Measurements from ENCODE around the gene FAM81B.
"Not testable (repeated sequence)": the region's sequence is repeated elsewhere in the genome, so short reads cannot be mapped to it uniquely, and the experiment has no call there.

The FAM81B gene, protein sequence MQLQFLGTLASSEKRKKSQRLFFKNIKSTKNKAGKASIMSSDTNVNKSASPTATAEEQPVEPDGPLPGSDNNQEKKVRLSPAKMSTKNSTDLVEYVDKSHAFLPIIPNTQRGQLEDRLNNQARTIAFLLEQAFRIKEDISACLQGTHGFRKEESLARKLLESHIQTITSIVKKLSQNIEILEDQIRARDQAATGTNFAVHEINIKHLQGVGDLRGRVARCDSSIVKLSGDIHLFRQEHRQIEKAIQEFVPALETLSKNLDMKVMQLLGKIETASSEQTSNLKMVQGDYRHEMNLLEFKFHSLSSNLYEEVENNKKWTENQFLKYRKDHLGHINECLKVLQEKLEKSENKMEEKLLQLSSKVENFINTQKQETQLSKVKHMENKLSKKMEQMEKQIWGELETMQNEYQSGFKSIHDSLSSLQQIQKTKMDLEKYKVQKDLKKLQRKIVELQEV

DNA sequence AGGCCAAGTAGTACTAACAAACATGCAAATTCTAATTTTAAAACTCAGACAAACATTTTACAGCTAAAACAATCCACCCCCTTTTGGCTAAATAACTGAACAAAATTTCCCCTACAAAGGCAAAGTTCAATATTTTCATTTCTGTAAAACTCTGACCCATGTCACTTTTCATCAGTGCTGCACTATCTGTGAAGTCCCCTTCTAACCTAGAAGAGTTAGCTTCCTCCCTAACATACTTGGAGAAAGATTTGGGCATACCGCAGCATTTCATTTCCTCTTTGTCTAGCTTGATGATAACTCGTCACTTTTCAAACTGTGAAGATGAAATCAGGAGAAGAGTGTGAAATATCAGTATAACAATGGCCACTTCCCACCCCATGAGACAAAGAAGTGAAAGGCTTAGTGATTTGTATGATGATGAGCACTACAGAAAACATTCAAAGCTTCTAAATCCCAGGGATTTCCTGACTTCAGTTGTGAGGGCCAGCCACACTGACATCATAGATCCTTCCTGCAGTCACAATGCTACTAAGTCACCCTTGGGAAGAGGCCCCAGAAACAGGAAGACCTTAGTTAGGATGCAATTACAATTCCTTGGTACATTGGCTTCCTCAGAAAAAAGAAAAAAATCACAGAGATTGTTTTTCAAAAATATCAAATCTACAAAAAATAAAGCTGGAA lies at the start of gene FAM81B:
Gene FAM81B, plus strand, starts transcription at position 555 of the 681 bp plus-strand sequence. Its CDS starts 24 bp downstream, at position 579.
- no peak for DNase-seq (ENCODE audit: low read depth)

DNA sequence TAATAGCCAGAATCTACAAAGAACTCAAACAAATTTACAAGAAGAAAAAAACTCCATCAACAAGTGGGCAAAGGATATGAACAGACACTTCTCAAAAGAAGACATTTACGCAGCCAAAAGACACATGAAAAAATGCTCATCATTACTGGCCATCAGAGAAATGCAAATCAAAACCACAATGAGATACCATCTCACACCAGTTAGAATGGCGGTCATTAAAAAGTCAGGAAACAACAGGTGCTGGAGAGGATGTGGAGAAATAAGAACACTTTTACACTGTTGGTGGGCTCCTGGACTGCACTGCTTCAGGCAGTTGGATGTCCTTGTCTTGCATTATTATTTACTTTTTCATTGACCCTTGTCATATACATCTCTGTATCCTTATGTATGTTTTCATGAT lies 49.7 kb upstream of the FAM81B start:
- not testable (repeated sequence) for DNase-seq (ENCODE audit: low read depth)

DNA sequence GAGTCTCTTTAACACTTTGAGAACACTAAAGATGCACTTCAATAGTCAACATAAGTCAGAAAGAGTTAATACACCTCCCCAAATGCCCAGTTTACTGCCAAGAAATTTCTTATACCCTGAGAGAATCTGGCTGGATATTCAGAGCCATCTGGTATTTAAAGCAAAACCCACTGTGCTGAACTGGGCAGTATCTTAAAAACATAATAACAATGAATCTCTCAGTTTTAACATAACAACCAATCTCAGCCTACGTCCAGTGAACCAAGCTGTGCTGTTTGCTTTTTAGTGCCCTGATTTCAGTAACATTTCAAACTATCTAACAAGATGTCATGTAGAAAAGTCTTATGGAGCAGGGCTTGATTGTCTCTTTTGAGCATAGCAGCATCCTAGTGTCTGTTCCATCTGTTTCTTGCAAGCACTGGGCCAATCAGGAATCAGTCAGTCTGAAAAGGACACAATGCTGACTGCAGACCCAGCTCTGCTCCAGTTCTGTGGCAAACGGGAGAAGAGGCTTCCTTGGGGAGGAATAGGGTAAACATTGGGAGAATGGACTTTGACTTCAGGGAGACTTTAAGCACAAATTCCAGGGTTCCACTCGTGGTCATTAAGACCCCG lies 43.6 kb upstream of the FAM81B start:
- DNase-seq (ENCODE audit: low read depth), result no peak

DNA sequence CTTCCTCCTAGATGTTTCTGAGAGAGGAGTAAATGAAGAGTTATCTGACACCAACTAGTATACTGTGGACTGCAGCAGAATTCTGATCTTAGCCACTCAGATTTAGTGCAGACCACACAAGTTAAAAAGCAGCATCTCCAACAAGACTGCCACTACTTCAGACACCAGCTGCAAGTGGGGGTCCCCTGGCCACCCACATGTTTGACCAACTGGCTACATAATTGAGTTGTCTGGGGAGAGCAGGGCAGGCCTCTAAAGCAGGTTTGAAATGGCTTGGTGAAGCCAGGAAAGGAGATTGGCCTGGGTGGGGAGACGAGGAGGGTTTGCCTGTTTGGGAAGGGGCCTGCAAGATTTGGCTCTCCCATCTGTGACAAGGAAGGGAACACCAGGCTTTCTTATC lies 40.5 kb upstream of the FAM81B start:
- DNase-seq (ENCODE audit: low read depth), result no peak

DNA sequence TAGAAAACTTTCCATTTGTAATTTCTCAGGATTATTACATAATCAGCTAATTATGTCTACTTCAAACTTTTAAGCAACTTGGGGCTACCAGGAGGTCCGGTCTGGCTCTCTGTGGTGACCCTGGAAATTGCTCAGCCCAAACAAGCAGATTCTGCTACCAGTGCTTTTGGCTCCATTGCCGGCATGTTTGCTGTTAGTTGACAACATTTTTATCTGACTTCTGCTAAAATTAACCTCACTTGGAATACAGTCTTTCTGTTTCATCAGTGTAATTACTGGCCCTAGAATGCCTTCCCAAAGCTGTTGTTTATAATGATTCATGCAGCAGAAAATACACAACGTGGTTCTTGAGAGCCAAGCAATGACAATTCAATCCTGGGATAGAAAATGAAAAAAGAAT lies 38.5 kb upstream of the FAM81B start:
- no peak for DNase-seq (ENCODE audit: low read depth)

DNA sequence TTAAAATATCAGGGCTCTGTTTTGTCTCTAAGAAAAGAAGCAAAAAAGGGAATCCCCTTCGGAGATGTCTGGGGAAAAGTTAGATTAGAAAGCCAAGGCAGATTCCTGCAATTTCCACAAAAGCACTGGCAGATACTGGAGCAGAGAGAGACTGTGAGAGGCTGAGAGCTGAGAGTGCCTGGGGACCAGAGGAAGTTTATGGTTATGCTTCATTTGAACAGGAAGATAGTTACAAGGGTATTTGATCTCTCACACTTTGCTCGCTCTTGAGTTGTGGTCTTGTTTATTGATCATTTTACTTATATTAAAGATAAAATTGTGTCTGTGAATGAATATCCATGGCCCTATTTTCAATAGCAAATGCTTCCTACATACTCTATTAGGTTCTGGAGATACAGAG lies 32.8 kb upstream of the FAM81B start:
- no peak for DNase-seq (ENCODE audit: low read depth)

DNA sequence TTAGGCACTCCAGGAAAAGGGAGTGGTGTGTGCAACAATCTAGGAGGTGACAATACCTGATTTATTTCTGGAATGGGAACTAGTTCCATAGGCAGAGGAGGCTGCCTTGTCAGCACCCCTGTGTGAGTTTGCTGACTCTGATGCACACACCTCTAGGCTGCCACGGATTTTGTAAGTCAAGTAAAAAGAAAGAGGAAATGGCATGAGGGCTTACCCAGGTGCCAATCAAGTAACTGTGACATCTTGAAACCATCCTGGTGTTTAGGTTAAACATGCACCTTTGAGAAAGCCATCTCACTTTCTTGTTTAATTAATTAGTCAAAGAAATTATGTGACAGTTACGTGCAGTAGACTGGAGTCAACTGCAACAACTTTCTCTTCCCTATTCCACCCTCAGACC lies 32.3 kb upstream of the FAM81B start:
- no peak for DNase-seq (ENCODE audit: low read depth)

DNA sequence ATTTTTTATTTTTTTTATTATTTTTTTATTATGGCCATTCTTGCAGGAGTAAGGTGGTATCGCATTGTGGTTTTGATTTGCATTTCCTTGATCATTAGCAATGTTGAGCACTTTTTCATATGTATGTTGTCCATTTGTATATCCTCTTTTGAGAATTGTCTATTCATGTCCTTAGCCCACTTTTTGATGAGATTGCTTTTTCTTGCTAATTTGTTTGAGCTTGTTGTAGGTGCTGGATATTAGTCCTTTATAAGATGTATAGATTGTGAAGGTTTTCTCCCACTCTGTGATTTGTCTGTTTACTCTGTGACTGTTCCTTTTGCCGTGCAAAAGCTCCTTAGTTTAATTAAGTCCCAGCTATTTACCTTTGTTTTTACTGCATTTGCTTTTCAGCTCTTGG lies 30.5 kb upstream of the FAM81B start:
- DNase-seq (ENCODE audit: low read depth), result not testable (repeated sequence)

DNA sequence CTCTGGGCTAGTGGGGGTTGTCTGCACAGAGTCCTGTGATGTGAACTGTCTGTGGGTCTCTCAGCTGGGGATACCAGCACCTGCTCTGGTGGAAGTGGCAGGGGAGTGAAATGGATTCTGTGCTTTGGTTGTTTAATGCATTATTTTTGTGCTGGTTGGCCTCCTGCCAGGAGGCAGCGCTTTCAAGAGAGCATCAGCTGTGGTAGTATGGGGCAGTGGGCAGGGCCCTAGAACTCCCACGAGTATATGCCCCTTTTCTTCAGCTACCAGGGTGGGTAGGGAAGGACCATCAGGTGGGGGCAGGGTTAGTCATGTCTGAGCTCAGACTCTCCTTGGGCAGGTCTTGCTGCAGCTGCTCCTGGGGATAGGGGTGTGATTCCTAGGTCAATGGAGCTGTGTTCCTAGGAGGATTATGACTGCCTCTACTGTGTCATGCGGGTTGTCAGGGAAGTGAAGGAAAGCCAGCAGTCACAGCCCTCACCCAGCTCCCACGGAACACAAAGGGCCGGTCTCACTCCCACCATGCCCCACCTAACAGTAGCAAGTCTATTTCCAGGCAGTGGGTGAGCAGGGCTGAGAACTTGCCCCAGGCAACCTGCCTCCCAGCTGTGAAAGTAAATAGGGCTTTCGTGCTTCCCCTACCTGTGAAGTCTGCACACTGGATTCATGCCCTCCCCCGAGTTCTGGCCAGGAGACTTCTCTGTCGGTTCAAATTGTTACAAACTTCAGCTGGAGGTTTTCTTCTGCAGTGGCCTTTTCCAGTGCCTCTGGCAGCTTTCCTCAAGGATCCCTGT lies 25.7 kb upstream of the FAM81B start:
- DNase-seq (ENCODE audit: low read depth), result no peak

DNA sequence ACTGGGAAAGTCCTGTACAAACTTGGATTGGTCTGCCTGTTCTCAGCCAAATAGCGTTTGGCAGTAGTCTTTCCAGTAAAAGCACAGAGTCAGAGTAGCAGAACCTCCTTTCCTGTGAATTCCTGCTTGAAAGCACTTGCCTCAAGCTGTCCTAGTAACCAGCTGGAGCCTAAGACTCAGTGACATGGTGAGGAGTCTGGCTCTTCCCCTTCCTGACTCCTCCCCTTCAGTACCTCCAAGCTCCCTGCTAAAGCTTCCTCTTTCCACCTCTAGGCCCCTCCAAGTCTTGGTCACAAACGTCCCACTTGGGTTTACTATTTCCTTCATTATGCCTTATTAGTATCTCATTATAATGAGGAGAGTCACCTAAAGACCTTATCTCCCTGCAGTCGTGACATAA lies 21.4 kb upstream of the FAM81B start:
- DNase-seq (ENCODE audit: low read depth), result no peak

DNA sequence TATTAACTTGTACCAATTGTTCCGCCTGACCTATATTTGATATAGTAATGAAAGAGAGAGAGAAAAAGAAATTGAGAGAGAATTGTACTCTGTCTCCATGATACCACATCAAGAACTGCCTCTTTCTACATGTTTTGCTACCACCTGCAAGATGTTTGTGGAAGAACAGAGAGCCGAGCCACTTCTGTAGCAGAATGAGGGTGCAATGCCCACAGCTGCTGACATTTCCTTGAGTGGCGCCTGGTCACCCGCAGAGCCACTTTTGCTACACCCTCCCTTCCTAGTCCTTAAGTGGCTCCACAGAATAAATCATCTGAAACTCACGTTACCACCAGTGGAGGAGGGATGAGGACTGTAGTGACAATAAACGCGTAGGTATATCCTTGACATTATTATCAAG lies 17.1 kb upstream of the FAM81B start:
- no peak for DNase-seq (ENCODE audit: low read depth)

DNA sequence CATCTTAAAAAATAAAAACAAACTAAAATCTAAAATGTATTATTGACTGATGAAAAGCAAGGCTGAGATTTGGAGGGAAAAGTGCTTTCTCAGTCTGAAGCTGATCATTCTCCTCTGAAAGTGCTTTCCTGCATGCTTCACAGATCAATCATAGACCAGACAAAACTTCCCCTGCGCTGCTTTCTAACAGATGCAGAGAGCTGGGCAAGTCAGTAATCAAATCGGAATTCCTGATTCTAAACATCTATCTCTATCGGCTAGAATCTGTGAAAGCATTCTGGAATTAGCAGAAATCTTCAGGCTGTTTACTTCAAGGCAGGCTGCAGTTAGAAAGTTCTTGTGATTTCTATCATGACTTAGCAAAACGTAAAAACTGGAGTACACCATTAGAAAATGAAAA lies 15.6 kb upstream of the FAM81B start:
- no peak for DNase-seq (ENCODE audit: low read depth)

DNA sequence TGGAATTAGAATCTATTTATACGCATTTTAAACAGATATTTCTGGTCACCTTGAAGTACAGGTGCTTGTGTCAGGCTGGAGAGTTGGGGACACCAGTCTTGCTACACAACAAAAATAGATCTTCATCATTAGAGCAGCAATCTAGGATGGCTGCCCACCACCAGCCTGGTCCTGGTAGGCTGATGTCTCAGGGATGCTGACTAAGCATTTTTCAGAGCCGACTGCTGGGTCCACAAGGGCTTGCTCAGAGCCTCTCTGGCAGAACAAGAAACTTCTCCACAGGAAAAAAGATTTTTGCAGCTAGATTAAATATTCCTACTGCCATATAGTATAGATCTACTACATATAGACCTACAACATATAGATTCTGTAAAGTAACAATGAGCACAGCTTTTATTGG lies 12.0 kb upstream of the FAM81B start:
- DNase-seq (ENCODE audit: low read depth), result no peak

DNA sequence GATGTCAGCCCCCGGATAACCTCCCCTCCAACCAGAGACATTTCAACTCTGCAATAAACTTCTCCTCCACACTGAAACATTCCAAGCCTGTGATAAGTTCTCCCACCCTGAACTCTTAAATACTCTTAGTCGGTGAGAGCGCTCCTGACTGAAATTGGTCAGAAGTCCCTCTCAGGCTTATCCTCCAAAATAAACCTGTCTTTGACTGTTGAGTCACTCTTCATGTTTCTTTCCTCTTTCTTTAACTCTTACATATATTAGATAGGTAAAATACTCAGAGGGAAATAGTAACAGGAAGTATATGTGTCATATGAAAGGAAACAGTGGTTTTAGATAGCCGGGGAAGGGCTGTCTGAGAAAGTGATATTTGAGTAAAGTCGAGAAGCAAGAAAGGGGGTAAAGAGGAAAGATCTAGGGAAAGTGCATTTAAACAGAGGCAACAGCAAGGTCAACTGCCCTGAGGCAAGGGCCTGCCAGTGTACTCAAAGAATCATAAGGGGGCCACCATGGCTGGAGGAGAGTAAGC lies 11.0 kb upstream of the FAM81B start:
- DNase-seq (ENCODE audit: low read depth), result no peak

DNA sequence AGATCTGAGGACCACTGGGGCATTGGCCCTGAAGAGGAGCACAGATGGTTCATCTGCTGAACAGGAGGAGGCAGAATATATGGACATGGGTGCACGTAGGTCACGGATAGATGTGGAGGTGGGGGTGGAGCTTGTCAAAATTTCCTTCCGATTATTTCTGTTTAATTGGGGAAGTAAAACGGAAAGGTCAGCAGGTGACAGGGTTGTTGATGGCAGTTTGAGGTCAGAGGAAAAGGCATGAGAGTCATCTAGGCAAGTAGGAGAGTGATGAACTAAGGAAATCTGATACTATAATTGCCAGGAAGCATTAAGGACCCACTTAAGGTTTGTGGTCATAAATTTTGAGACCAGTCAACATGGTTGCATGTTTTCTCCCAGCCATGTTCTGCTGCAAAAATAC lies 8.4 kb upstream of the FAM81B start:
- no peak for DNase-seq (ENCODE audit: low read depth)

DNA sequence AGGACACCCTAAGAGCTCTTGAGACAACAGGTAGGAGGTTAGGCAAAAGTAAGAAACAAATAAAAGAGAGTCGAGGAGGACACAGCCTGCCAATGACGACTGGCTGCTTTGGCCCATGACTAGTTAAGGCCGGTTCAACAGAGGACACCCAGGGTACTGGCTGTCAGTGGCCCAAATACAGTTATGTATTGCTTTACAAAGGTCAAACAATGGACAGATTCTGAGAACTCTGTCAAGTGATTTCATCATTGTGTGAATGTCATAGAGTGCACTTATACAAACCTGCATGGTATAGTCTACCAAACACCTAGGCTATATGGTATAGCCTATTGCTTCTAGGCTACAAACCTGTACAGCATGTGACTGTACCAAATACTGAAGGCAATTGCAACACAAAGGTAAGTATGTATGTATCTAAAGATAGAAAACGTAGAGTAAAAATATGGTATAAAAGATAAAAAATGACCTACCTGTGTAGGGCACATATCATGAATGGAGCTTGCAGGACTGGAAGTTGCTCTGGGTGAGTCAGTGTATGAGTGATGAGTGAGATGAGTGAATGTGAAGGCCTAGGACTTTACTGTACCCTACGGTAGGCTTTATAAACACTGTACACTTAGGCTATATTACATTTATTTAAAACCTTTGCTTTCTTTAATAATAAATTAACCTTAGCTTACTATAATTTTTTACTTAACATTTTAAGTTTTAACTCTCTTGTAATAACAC lies 6.5 kb upstream of the FAM81B start:
- DNase-seq (ENCODE audit: low read depth), result no peak

DNA sequence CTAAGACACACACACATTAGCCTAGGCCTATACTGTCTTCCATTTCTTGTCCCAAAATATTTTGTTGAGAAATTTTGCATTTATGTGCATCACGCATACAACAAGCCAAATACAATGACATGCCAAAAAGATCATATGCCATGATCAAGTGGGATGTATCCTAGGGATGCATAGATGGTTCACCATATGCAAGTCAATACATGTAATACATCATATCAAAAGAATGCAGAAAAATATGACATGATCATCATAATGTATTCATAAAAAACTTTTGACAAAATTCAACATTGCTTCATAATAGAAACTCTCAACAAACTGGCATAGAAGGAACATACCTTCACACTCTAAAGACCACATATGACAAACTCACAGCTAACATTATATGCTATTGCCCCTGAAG lies 5.8 kb upstream of the FAM81B start:
- no peak for DNase-seq (ENCODE audit: low read depth)

DNA sequence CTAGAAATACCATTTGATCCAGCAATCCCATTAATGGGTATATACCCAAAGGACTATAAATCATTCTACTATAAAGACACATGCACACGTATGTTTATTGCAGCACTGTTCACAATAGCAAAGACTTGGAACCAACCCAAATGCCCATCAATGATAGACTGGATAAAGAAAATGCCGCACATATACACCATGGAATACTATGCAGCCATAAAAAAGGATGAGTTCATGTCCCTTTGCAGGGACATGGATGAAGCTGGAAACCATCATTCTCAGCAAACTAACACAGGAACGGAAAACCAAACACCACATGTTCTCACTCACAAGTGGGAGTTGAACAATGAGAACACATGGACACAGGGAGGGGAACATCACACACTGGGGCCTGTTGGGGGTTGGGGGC lies 799 bp downstream of the FAM81B start:
- DNase-seq (ENCODE audit: low read depth), result not testable (repeated sequence)

DNA sequence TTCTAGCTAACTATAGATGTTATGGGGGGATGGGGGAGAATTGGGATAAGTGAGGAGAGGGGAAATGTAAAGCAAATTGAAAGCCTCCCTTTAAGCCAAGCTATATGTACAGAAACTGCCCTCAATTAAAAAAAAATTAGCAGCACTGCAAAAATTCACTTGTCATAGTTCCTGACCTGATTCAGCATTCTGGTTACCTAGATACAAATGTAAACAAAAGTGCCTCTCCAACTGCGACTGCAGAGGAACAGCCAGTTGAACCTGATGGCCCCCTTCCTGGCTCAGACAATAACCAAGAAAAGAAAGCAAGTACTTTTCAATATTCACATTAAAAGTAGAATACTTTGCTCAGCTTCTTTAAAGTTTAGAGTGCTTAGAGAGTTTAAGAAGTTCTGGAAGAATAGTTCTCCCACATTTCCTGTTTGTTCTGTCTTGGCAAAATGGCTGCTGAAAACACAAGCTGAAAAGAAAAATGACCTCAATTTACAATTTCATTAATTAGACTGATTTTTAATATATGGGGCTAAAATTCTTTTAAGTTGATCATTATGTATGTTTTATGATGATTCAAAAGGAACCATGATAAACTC lies 1.5 kb downstream of the FAM81B start:
- no peak for DNase-seq (ENCODE audit: low read depth)

DNA sequence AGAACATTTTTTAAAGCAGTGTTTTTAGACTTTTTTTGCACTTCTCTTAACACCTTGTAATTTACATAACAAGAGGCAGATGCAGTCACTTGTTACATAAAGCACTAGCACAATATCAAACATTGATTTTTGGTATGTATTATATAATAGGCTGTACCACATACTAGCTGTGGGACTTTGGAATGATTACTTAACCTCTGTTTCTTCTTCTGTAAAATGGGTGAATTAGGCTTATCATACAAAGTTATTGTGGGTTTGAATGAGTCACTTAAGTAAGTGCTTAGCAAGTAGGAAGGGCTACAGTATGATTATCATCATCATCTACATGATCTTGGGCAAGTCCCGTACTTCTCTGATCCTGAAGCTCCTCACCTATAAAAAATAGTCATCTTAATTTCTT lies 2.1 kb downstream of the FAM81B start:
- DNase-seq (ENCODE audit: low read depth), result no peak

DNA sequence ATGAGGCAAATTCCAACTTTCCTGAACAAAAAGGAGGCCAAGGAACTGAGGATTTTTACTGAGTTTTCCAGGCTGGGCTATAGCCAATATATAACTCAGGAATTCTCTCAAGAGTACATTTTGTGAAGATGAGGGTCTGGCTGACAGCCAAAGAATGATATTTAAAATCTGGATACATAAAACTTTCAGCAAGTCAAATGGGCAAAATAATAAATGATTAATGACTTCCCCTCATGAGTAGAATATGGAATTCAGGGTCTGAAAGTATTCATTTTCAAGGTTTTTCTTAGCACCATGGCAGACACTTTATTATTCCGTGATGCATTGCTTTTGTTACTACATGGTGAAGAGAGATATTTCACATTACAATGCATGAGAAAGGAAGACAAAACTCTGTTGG lies 7.8 kb downstream of the FAM81B start:
- no peak for DNase-seq (ENCODE audit: low read depth)
